H1 (cell line): ENCODE measurements around the gene TENT4B. TPM values are rescaled to one million over a fixed set of nuclear protein-coding genes. Genes with fewer than 3 reads are reported as not detected.

Experiments
- CTCF ChIA-PET: fragments of 300-600 bp; sonication (Branson Sonifier 250); formaldehyde crosslinking; loops from one replicate; lab custom pipeline; 2021; ENCODE audit not compliant: partially characterized antibody; lab: Charles Lee
- POLR2A ChIA-PET: fragments of 300-600 bp; sonication (Branson Sonifier 250); formaldehyde crosslinking; loops from one replicate; lab custom pipeline; 2021; ENCODE audit warnings: inconsistent platforms; ENCODE audit not compliant: partially characterized antibody; lab: Charles Lee
- DNase-seq, 2 experiments: peaks; one replicate each; pipeline versions ENCODE4 v3.0.0 to v3.0.0-alpha.2; 2010 to 2022; ENCODE audit warnings: low spot score in 2 of 2, low read depth in 1 of 2, mixed read lengths in 1 of 2
- FAIRE-seq: peaks from 2 replicates; lab custom pipeline; 2011; peaks lifted over from hg19 to GRCh38; lab: Jason Lieb, UNC
- H2AFZ ChIP-seq: 2 replicates; pipeline ENCODE4 v1.8.1; 2012; ENCODE audit warnings: low read length, inconsistent platforms
- H2AK5ac ChIP-seq: 2 replicates; pipeline ENCODE4 v1.6.1; 2013; ENCODE audit warnings: low read depth, low read length
- H2BK120ac ChIP-seq: replicated peaks from 2 replicates; pipeline ENCODE3; 2013; ENCODE audit warnings: low read depth, low read length, inconsistent platforms
- H2BK12ac ChIP-seq: 2 replicates; pipeline ENCODE4 v1.6.1; 2013; ENCODE audit warnings: low read depth, low read length
- H2BK15ac ChIP-seq: 2 replicates; pipeline ENCODE4 v1.6.1; 2013; ENCODE audit warnings: low read length
- H2BK20ac ChIP-seq: 2 replicates; pipeline ENCODE4 v1.6.1; 2013; ENCODE audit warnings: low read length
- H2BK5ac ChIP-seq: 2 replicates; pipeline ENCODE4 v1.6.1; 2013; ENCODE audit warnings: low read depth, low read length
- H3K14ac ChIP-seq: 2 replicates; pipeline ENCODE4 v1.6.1; 2013; ENCODE audit warnings: inconsistent platforms; ENCODE audit not compliant: insufficient read length
- H3K18ac ChIP-seq: 2 replicates; pipeline ENCODE4 v1.6.1; 2013; ENCODE audit warnings: low read length; ENCODE audit errors: extremely low read depth
- H3K23ac ChIP-seq: 2 replicates; pipeline ENCODE4 v1.6.1; 2013; ENCODE audit warnings: inconsistent platforms; ENCODE audit not compliant: insufficient read length
- H3K23me2 ChIP-seq: 2 replicates; pipeline ENCODE4 v1.6.1; 2013; ENCODE audit warnings: low read depth, low read length
- H3K27ac ChIP-seq: 2 replicates; pipeline ENCODE4 v1.6.1; 2011; ENCODE audit warnings: low read depth, low read length, inconsistent platforms
- H3K27me3 ChIP-seq, 4 experiments: replicated peaks in 1 of 4; 1 replicate in 1 of 4; 2 replicates in 3 of 4; pipeline versions ENCODE4 v1.6.1 to v1.8.1; 2011 to 2013; ENCODE audit warnings: low read length in 3 of 4, mild to moderate bottlenecking in 3 of 4, inconsistent platforms in 2 of 4, mixed read lengths in 2 of 4, moderate library complexity in 1 of 4; ENCODE audit not compliant: control insufficient read depth in 3 of 4, insufficient read depth in 3 of 4; ENCODE audit errors: extremely low read depth in 1 of 4
- H3K36me3 ChIP-seq, 4 experiments: 2 replicates each; pipeline versions ENCODE4 v1.6.1 to v1.8.1; 2011 to 2013; ENCODE audit warnings: mild to moderate bottlenecking in 4 of 4, low read length in 3 of 4, moderate library complexity in 2 of 4, control low read depth in 1 of 4, inconsistent platforms in 1 of 4; ENCODE audit not compliant: insufficient read depth in 4 of 4, control insufficient read depth in 2 of 4
- H3K4ac ChIP-seq: replicated peaks from 2 replicates; pipeline ENCODE3; 2013; ENCODE audit warnings: low read length, low read depth, mixed read lengths, inconsistent platforms; ENCODE audit not compliant: insufficient read length
- H3K4me1 ChIP-seq, 4 experiments: replicated peaks in 1 of 4; 1 replicate in 1 of 4; 2 replicates in 3 of 4; pipeline versions ENCODE4 v1.6.1 to v1.8.1; 2011 to 2013; ENCODE audit warnings: low read length in 3 of 4, inconsistent platforms in 2 of 4, mixed read lengths in 1 of 4; ENCODE audit not compliant: insufficient read depth in 4 of 4, control insufficient read depth in 3 of 4
- H3K4me2 ChIP-seq, 2 experiments: 2 replicates each; pipeline versions ENCODE4 v1.6.1 to v1.8.1; 2011 to 2013; ENCODE audit warnings: low read depth in 2 of 2, low read length in 2 of 2, control low read depth in 1 of 2, inconsistent platforms in 1 of 2, mild to moderate bottlenecking in 1 of 2; ENCODE audit not compliant: insufficient read depth in 1 of 2
- H3K4me3 ChIP-seq, 4 experiments: fragments of 200-600, 300-600 bp in 1 of 4; sonication (generic), shearing (Covaris generic), sonication (Bioruptor Twin) in 1 of 4; 2 replicates each; pipeline versions ENCODE4 v1.5.1 to v1.8.1; 2011 to 2016; ENCODE audit warnings: low read length in 4 of 4, low read depth in 3 of 4, control low read depth in 2 of 4, inconsistent platforms in 2 of 4, mild to moderate bottlenecking in 2 of 4, mixed read lengths in 1 of 4, moderate library complexity in 1 of 4; ENCODE audit not compliant: insufficient read depth in 2 of 4; ENCODE audit errors: extremely low read depth in 1 of 4
- H3K56ac ChIP-seq: replicated peaks from 2 replicates; pipeline ENCODE3; 2013; ENCODE audit warnings: low read depth, mild to moderate bottlenecking, mixed read lengths, low read length, inconsistent platforms; ENCODE audit not compliant: insufficient read length
- H3K79me1 ChIP-seq: 2 replicates; pipeline ENCODE4 v1.6.1; 2013; ENCODE audit warnings: low read depth, low read length, control low read depth
- H3K79me2 ChIP-seq, 2 experiments: 2 replicates each; pipeline versions ENCODE4 v1.6.1 to v1.8.1; 2012 to 2013; ENCODE audit warnings: low read length in 2 of 2, mild to moderate bottlenecking in 2 of 2, inconsistent platforms in 1 of 2; ENCODE audit not compliant: insufficient read depth in 2 of 2, control insufficient read depth in 1 of 2
- H3K9ac ChIP-seq, 4 experiments: replicated peaks in 1 of 4; 1 replicate in 1 of 4; 2 replicates in 3 of 4; pipeline versions ENCODE4 v1.6.1 to v1.8.1; 2011 to 2013; ENCODE audit warnings: low read depth in 3 of 4, low read length in 3 of 4, control low read depth in 2 of 4, mild to moderate bottlenecking in 2 of 4, moderate library complexity in 2 of 4, inconsistent platforms in 1 of 4; ENCODE audit errors: extremely low read depth in 1 of 4
- H3K9me3 ChIP-seq, 2 experiments: 2 replicates each; pipeline versions ENCODE4 v1.6.1 to v1.8.1; 2012 to 2013; ENCODE audit warnings: mild to moderate bottlenecking in 2 of 2, moderate library complexity in 2 of 2, control low read depth in 1 of 2, inconsistent platforms in 1 of 2, low read depth in 1 of 2, low read length in 1 of 2, mixed read lengths in 1 of 2; ENCODE audit not compliant: insufficient read depth in 2 of 2
- H4K20me1 ChIP-seq, 2 experiments: replicated peaks in 1 of 2; 2 replicates each; pipeline versions ENCODE3 to v1.8.1; 2011 to 2013; ENCODE audit warnings: inconsistent platforms in 2 of 2, low read length in 2 of 2, mild to moderate bottlenecking in 1 of 2; ENCODE audit not compliant: insufficient read depth in 2 of 2, control insufficient read depth in 1 of 2
- H4K5ac ChIP-seq: 2 replicates; pipeline ENCODE4 v1.6.1; 2013; ENCODE audit warnings: low read length, low read depth, mixed read lengths, inconsistent platforms; ENCODE audit not compliant: insufficient read length
- H4K8ac ChIP-seq: 2 replicates; pipeline ENCODE4 v1.8.0; 2013; ENCODE audit warnings: mild to moderate bottlenecking, moderate library complexity, low read length, inconsistent platforms; ENCODE audit not compliant: insufficient read depth; ENCODE audit errors: extremely low read depth
- H4K91ac ChIP-seq: replicated peaks from 2 replicates; pipeline ENCODE3; 2013; ENCODE audit warnings: low read length, mixed read lengths, inconsistent platforms; ENCODE audit not compliant: insufficient read length
- BCL11A ChIP-seq, 2 experiments: IDR thresholded peaks; one replicate each; pipeline ENCODE4 v1.6.1; 2011; ENCODE audit warnings: low read depth in 2 of 2, low read length in 2 of 2, mild to moderate bottlenecking in 2 of 2
- POLR2A ChIP-seq, 2 experiments: IDR thresholded peaks; 1 replicate in 1 of 2; 2 replicates in 1 of 2; pipeline ENCODE4 v1.6.1; 2011; ENCODE audit warnings: low read depth in 2 of 2, low read length in 2 of 2, mild to moderate bottlenecking in 2 of 2; ENCODE audit errors: control extremely low read depth in 1 of 2
- RAD21 ChIP-seq, 2 experiments: IDR thresholded peaks in 1 of 2; conservative IDR thresholded peaks in 1 of 2; 2 replicates each; pipeline ENCODE4 v1.6.1; 2011; ENCODE audit warnings: low read depth in 2 of 2, low read length in 2 of 2, improper control_type of control experiment in 1 of 2, inconsistent platforms in 1 of 2, mild to moderate bottlenecking in 1 of 2, moderate library complexity in 1 of 2
- RFX5 ChIP-seq: IDR thresholded peaks from 2 replicates; pipeline ENCODE4 v1.6.1; 2011; ENCODE audit warnings: low read depth, low read length, improper control_type of control experiment, borderline replicate concordance
- SIRT6 ChIP-seq: IDR thresholded peaks from one replicate; pipeline ENCODE4 v1.7.1; 2012; ENCODE audit warnings: low read length, inconsistent platforms
- ZNF274 ChIP-seq: IDR thresholded peaks from 2 replicates; pipeline ENCODE4 v1.7.0; 2012; ENCODE audit warnings: low read length, borderline replicate concordance; ENCODE audit errors: extremely low read depth
- WGBS, 2 experiments: shearing (Covaris generic) in 1 of 2; methylation state at CpG; one replicate each; pipeline versions ENCODE4 v1.1.6 to v1.1.7; 2013 to 2015; ENCODE audit warnings: low lambda C conversion rate in 2 of 2, mixed read lengths in 2 of 2, inconsistent platforms in 1 of 2, low coverage in 1 of 2, missing lambda C conversion rate in 1 of 2; ENCODE audit not compliant: insufficient replicate concordance in 2 of 2, insufficient coverage in 1 of 2, insufficient read length in 1 of 2; ENCODE audit errors: extremely low coverage in 1 of 2, missing lambda C conversion rate in 1 of 2; 5-methylcytosine and 5-hydroxymethylcytosine counted together
- polyA plus RNA-seq, 7 experiments: library from polyadenylated mRNA; depleted of rRNA in 3 of 7; stranded (reverse) in 5 of 7; unstranded in 2 of 7; fragments of >200 nt in 5 of 7; fragments of 200-250 nt in 2 of 7; gene quantifications; 1 replicate in 5 of 7; 2 replicates in 1 of 7; 4 replicates in 1 of 7; pipeline versions ENCODE4 v1.2.1 to v1.2.3, GENCODE V29; 2011 to 2013; ENCODE audit warnings: missing spikeins in 2 of 7, mixed read lengths in 2 of 7
- total RNA-seq: library from RNA; stranded (reverse); fragmentation: NEBNext Ultra II Directional; extraction: Animal tissue kit (Norgen Biotek cat#: 25700); gene quantifications from 2 replicates; pipeline ENCODE4 v1.2.1, GENCODE V29; 2021

Gene TENT4B
- total and polyA plus RNA-seq, 2 of the 8 experiments (the other 6 are each of a cell fraction or from before 2014, with no cell fraction given), result 4.2 to 15.7 TPM

DNA sequence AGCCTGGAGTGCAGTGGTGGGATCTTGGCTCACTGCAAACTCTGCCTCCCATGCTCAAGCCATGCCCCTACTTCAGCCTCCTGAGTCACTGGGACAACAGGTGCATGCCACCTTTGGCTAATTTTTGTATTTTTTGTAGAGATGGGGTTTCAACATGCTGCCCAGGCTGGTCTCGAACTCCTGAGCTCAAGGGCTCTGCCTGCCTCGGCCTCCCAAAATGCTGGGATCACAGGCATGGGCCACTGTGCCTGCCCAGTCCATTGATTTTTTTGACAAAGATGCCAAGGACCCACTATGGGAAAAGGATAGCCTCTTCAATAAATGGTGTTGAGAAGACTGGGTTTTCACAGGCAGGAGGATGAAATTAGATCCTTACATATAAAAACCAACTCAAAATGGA, 102.4 kb downstream of the TENT4B start:
- H3K56ac ChIP-seq, result no peak overlapping the region
- no peaks in the 10 kb centered on the region for H4K20me1 ChIP-seq
- no peak overlapping the region for H3K4me3 ChIP-seq
- H3K4me1 ChIP-seq, result peaks cover 0 to 4% (median 1%) of the 10 kb centered on the region in 4 experiments; a peak in 2 of 7 replicates
- no peaks in the 10 kb centered on the region; the same call in 1 of the 2 replicates for H3K79me1 ChIP-seq
- POLR2A ChIA-PET, result no interaction called here
- no peak for DNase-seq
- H3K9ac ChIP-seq, result no peak overlapping the region
- no peaks in the 10 kb centered on the region for H3K79me2 ChIP-seq
- no peak overlapping the region for H4K8ac ChIP-seq
- TF ChIP-seq BCL11A (IDR thresholded peaks at IDR 0.05; ENCODE audit: low read depth in 2 of 2, low read length in 2 of 2) (no peak), SIRT6 (no peak), RAD21 (IDR thresholded peaks at IDR 0.05 in 1 of 2, conservative IDR thresholded peaks at IDR 0.05 in 1 of 2; ENCODE audit: low read depth in 2 of 2, low read length in 2 of 2) (no peak), RFX5 (no peak), ZNF274 (no peak), POLR2A (IDR thresholded peaks at IDR 0.05; ENCODE audit: control extremely low read depth in 1 of 2, low read depth in 2 of 2, low read length in 2 of 2) (no peak)
- TF ChIP-seq, all 59 proteins: peak for 0
- Histone ChIP-seq H3K9me3 (no peaks in the 10 kb centered on the region), H3K36me3 (no peaks in the 10 kb centered on the region), H2AFZ (no peak overlapping the region), H3K18ac (no peak overlapping the region), H2BK120ac (no peak overlapping the region), H2AK5ac (no peak overlapping the region), H3K27me3 (no peaks in the 10 kb centered on the region), H2BK5ac (no peak overlapping the region), H4K5ac (no peak overlapping the region), H3K4ac (no peak overlapping the region), H4K91ac (no peak overlapping the region), H3K23ac (no peak overlapping the region), H3K27ac (no peak overlapping the region), H2BK20ac (no peak overlapping the region), H2BK15ac (no peak overlapping the region), H3K23me2 (no peaks in the 10 kb centered on the region), H3K14ac (no peak overlapping the region), H2BK12ac (no peak overlapping the region), H3K4me2 (no peak overlapping the region)
- no peak for FAIRE-seq
- 81% methylated on average over 2 of the region's 2 CpGs; no CpG with 5 or more reads in 1 of the 2 experiments for WGBS, 2 experiments
- CTCF ChIA-PET, result interaction anchor here (0.7 to 1.6 kb wide), 4 partner anchors 10 to 186 kb away, joined by 3 to 5 read pairs (median 4); no protein-coding TSS in a partner anchor
